Progenitor cell of endocrine pancreas (in vitro differentiated cells): ENCODE measurements around the gene RHEX. TPM values are rescaled to one million over a fixed set of nuclear protein-coding genes. Genes with fewer than 3 reads are reported as not detected.

Experiments used
- DNase-seq: peaks from one replicate; pipeline ENCODE4 v3.0.0; 2021; ENCODE audit warnings: low spot score; ENCODE audit not compliant: unreplicated experiment
- H3K27ac Mint-ChIP-seq: 2 replicates; pipeline ENCODE4 v1.8.0; 2021; ENCODE audit warnings: mild to moderate bottlenecking, moderate library complexity, mixed read lengths
- H3K27me3 Mint-ChIP-seq: 2 replicates; pipeline ENCODE4 v1.8.0; 2021; ENCODE audit warnings: mixed read lengths
- H3K36me3 Mint-ChIP-seq: 2 replicates; pipeline ENCODE4 v1.8.0; 2022; ENCODE audit warnings: mixed read lengths; ENCODE audit not compliant: insufficient read depth
- H3K4me1 Mint-ChIP-seq: 2 replicates; pipeline ENCODE4 v1.8.0; 2021; ENCODE audit warnings: low read depth, mixed read lengths
- H3K4me3 Mint-ChIP-seq: 2 replicates; pipeline ENCODE4 v1.8.0; 2021; ENCODE audit warnings: low read depth, mild to moderate bottlenecking, moderate library complexity, mixed read lengths
- H3K9me3 Mint-ChIP-seq: 2 replicates; pipeline ENCODE4 v1.8.0; 2021; ENCODE audit warnings: low read depth, mixed read lengths
- total RNA-seq: library from RNA; stranded (reverse); gene quantifications from 2 replicates; pipeline ENCODE4 v1.2.1, GENCODE V29; 2021
- TF ChIP-seq, protein P1 (sequence below): fragments of 200-600 bp; sonication (generic); IDR thresholded peaks from one replicate; pipeline ENCODE4 v1.5.0; 2021; ENCODE audit warnings: antibody characterized with exemption, mild to moderate bottlenecking; ENCODE audit not compliant: unreplicated experiment

Gene RHEX
- total RNA-seq, 1 donor from 2014 or later: not detected

DNA sequence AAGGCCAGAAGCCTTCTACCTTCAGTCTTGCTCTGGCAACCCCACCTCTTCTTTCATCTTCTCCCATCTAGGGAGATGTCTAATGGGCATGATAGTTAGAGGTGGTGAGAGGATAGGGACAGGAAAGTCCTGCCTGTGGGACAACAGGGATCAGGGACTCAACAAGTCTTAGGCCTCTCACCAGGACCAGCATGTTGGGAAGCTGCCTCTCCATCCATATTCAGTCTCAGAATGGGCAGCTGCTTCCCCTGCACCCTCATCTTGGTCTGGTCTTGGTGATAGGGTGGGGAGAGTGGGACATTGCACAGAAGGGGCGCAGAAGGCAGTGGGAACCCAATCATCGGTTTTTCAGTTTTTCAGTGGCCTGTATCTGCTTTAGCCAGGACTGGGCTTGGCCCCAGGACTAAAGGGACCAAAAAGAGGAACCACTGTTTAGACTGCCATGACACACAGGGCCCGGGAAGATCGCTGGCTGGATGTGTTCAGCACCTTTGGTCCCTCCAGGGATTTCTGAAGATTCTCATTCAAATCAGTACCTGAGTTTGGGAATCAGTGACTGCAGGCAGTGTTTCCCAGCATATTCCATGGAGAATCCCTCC is 12.7 kb downstream of the RHEX start:
- no peak for DNase-seq
- Mint-ChIP-seq H3K27me3 (peaks cover 4% of the 10 kb centered on the region), H3K27ac (no peak overlapping the region)

DNA sequence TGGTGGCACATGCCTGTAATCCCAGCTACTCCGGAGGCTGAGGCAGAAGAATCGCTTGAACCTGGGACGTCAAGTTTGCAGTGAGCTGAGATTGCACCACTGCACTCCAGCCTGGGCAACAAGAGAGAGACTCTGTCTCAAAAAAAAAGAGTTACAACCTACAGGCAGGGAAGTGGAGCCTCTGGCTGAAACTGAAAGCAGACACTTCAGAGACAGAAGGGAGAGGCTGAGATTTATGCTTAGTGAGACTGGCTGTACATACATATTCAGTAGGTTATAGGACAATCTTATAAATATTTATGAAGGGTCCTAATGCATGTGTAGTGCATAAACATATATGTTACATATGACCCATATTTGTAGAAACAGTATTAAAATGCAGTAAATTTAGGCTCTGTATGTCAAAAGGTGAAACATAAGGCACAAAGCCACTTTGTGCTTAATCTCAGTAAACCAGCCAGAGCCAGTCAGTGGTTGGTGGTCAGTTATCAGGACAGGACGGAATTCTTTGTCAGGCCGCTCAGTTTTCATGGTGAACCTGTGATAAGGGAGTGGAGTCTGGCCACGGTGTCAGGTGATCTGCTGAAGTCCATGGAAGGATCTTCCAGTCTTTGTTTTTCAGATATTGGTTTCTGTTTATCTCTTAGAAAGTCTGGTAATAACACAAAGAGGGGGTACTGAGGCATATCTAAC is 13.7 kb downstream of the RHEX start:
- H3K4me3 Mint-ChIP-seq: no peak overlapping the region
- H3K9me3 Mint-ChIP-seq: peaks cover 5% of the 10 kb centered on the region
- peak overlapping the region; percentile 2 for H3K27ac Mint-ChIP-seq
- H3K4me1 Mint-ChIP-seq: peaks cover 14% of the 10 kb centered on the region
- H3K36me3 Mint-ChIP-seq: peaks cover 2% of the 10 kb centered on the region
- peaks cover 4% of the 10 kb centered on the region for H3K27me3 Mint-ChIP-seq
- no peak for DNase-seq
- TF ChIP-seq, protein P1, sequence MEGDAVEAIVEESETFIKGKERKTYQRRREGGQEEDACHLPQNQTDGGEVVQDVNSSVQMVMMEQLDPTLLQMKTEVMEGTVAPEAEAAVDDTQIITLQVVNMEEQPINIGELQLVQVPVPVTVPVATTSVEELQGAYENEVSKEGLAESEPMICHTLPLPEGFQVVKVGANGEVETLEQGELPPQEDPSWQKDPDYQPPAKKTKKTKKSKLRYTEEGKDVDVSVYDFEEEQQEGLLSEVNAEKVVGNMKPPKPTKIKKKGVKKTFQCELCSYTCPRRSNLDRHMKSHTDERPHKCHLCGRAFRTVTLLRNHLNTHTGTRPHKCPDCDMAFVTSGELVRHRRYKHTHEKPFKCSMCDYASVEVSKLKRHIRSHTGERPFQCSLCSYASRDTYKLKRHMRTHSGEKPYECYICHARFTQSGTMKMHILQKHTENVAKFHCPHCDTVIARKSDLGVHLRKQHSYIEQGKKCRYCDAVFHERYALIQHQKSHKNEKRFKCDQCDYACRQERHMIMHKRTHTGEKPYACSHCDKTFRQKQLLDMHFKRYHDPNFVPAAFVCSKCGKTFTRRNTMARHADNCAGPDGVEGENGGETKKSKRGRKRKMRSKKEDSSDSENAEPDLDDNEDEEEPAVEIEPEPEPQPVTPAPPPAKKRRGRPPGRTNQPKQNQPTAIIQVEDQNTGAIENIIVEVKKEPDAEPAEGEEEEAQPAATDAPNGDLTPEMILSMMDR: no peak

More for the DNA sequence above, 12.7 kb downstream of the RHEX start:
- Mint-ChIP-seq H3K4me1 (peaks cover 14% of the 10 kb centered on the region), H3K36me3 (peaks cover 2% of the 10 kb centered on the region), H3K4me3 (no peak overlapping the region), H3K9me3 (peaks cover 5% of the 10 kb centered on the region)
- TF ChIP-seq, protein P1: no peak

DNA sequence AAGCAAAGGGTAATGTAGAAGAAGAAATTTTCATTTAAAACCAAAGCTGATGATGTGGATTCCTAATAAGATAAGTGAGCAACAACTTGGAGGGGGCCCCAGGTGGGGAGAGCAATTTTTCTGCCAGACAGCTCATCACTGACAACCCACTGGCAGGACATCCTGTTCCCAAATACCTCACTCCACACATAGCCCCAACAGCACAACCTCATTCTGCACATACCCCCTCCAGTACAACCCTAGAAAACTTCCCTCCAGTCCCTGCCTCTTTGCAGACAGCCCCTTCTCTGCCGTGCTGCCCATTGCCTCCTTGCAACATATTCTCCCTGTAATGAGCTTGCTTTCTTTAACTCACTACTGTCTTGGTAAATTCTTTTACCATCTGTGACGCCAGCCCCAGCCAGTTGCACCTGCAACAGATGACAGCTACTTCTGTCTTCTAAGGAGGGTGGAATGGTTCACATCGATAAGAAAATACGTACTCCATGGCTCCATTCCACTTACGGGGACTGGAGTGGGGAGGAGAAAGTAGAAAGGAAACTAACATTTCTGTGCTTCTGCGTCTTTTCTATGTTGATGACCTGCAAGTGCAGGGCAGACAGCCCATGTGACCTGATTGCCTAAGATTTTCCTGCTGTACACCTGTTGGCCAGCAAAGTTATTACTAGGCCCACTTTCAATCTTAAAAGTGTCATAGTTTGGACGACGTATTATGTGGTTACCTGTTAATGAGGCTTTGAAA is 14.7 kb downstream of the RHEX start:
- TF ChIP-seq, protein P1: no peak
- Mint-ChIP-seq H3K27me3 (peaks cover 4% of the 10 kb centered on the region), H3K27ac (no peak overlapping the region), H3K9me3 (peaks cover 5% of the 10 kb centered on the region), H3K4me1 (peaks cover 14% of the 10 kb centered on the region), H3K36me3 (peaks cover 2% of the 10 kb centered on the region), H3K4me3 (no peak overlapping the region)
- no peak for DNase-seq

DNA sequence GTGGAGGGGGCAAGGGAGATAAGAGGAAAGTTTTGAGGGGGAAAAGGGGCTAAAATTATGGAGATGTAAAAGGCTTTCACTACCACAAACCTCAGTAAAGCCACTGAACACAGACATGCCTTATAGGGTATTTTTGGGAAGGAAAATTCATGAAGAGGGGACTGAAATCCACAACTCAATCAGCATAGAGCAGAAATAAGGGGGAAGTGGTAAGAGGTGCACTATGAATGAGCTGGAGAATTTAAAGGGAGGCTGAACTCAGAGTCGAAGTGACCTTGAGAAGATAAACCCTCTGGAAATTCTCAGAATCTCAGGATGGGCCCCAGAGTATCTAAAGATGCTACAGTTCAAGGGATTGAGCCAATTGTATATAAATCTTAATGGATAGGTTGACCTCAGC is 15.3 kb downstream of the RHEX start:
- H3K4me3 Mint-ChIP-seq: no peak overlapping the region
- TF ChIP-seq, protein P1: no peak
- DNase-seq: no peak
- no peak overlapping the region for H3K27ac Mint-ChIP-seq
- H3K4me1 Mint-ChIP-seq: peaks cover 14% of the 10 kb centered on the region
- H3K27me3 Mint-ChIP-seq: peaks cover 4% of the 10 kb centered on the region
- H3K9me3 Mint-ChIP-seq: no peaks in the 10 kb centered on the region
- no peaks in the 10 kb centered on the region for H3K36me3 Mint-ChIP-seq

DNA sequence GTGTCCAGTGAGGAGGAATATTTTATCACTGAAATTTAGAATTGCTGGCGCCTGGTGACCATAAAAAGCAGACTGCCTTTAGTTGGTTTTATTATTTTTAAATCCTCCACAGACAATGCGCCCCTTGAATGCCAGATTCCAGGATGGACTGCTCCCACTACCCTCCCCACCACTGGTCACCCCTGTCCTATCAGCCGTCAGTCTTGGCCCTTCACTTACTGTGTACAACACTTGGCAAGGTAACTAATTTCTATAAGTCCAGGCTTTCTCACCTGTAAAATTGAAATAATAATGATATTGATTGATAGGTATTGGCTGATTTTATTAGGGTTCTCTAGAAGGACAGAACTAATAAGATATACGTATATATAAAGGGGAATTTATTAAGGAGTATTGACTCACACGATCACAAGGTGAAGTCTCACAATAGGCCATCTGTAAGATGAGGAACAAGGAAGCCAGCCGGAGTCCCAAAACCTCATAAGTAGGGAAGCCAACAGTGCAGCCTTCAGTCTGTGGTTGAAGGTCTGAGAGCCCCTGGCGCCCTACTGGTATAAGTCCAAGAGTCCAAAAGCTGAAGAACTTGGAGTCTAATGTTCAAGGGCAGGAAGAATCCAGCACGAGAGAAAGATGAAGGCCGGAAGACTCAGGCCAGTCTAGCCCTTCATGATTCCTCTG is 17.8 kb downstream of the RHEX start:
- peaks cover 13% of the 10 kb centered on the region for H3K27me3 Mint-ChIP-seq
- no peaks in the 10 kb centered on the region for H3K36me3 Mint-ChIP-seq
- TF ChIP-seq, protein P1: no peak
- H3K4me3 Mint-ChIP-seq: no peak overlapping the region
- no peaks in the 10 kb centered on the region for H3K9me3 Mint-ChIP-seq
- no peak for DNase-seq
- H3K4me1 Mint-ChIP-seq: peaks cover 14% of the 10 kb centered on the region
- no peak overlapping the region for H3K27ac Mint-ChIP-seq
